SIG-M5 treated with dmso at 0.1 percent for 504 hours (cell line): Measurements from ENCODE around the gene CAB39.
A peak's percentile ranks its signal among the peaks of the same experiment; 100 is the strongest.

Experiments used
- DNase-seq: peaks from one replicate; lab custom pipeline; 2025; ENCODE audit not compliant: unreplicated experiment; lab: John Stamatoyannopoulos, UW

Gene CAB39

GRCh38 chr2:230779607-230780006 is 67.0 kb downstream of the CAB39 start:
- no peak for DNase-seq

- no peak for DNase-seq
These were observed 68.6 kb downstream of the CAB39 start for GRCh38 chr2:230781130-230781797.

GRCh38 chr2:230783101-230783500 is 70.5 kb downstream of the CAB39 start:
- DNase-seq, result no peak

- DNase-seq, result no peak
These were observed 72.2 kb downstream of the CAB39 start for GRCh38 chr2:230784795-230785194.

- DNase-seq, result no peak
These were observed 72.7 kb downstream of the CAB39 start for GRCh38 chr2:230785346-230785745.

GRCh38 chr2:230787101-230787500 is 74.5 kb downstream of the CAB39 start:
- DNase-seq, result no peak

GRCh38 chr2:230788554-230789175 is 76.0 kb downstream of the CAB39 start:
- DNase-seq, result no peak

GRCh38 chr2:230790981-230791380 is 78.3 kb downstream of the CAB39 start:
- DNase-seq, result no peak

- DNase-seq, result peak; percentile 97
These were observed 81.1 kb downstream of the CAB39 start for GRCh38 chr2:230793572-230794359.

GRCh38 chr2:230794497-230794896 is 81.9 kb downstream of the CAB39 start:
- DNase-seq, result peak; percentile 30

GRCh38 chr2:230795856-230796255 is 83.2 kb downstream of the CAB39 start:
- no peak for DNase-seq

- DNase-seq, result no peak
These were observed 83.7 kb downstream of the CAB39 start for GRCh38 chr2:230796280-230796862.

GRCh38 chr2:230797515-230798495 is 85.2 kb downstream of the CAB39 start:
- peak; percentile 66 for DNase-seq

- peak; percentile 68 for DNase-seq
These were observed 86.2 kb downstream of the CAB39 start for GRCh38 chr2:230798769-230799399.

GRCh38 chr2:230805353-230806017 is 92.8 kb downstream of the CAB39 start:
- DNase-seq, result no peak

- no peak for DNase-seq
These were observed 95.1 kb downstream of the CAB39 start for GRCh38 chr2:230807729-230808128.

- DNase-seq, result no peak
These were observed 96.4 kb downstream of the CAB39 start for GRCh38 chr2:230809015-230809414.

GRCh38 chr2:230809677-230810251 is 97.1 kb downstream of the CAB39 start:
- no peak for DNase-seq

GRCh38 chr2:230811508-230811907 is 98.9 kb downstream of the CAB39 start:
- no peak for DNase-seq
